Pancreas (tissue), 10 donors: Measurements from ENCODE around the gene SLC7A10. TPM values are rescaled to one million over a fixed set of nuclear protein-coding genes. Genes with fewer than 3 reads are reported as not detected.
A peak's percentile ranks its signal among the peaks of the same experiment; 100 is the strongest.

ENCODE experiments used
- ATAC-seq, 4 donors: fragments of 200-7000 bp; cut with Tn5 transposase; one replicate each; pipeline versions ENCODE4 v1.8.0 to v1.9.1; 2020; ENCODE audit warnings: mild to moderate bottlenecking in 4 of 4, moderate library complexity in 4 of 4
- DNase-seq, 6 donors: peaks; one replicate each; pipeline ENCODE4 v3.0.0-alpha.2; 2020
- FAIRE-seq: peaks from 2 replicates; lab custom pipeline; 2012; peaks lifted over from hg19 to GRCh38; lab: Jason Lieb, UNC
- H3K27ac ChIP-seq, 4 donors: fragments of 200-600 bp; sonication (generic); 1 replicate in 3 of 4; 2 replicates in 1 of 4; pipeline versions ENCODE4 v1.5.0 to v1.8.0; 2020
- H3K27me3 ChIP-seq, 4 donors: fragments of 200-600 bp; one replicate each; pipeline ENCODE4 v1.8.0; 2021
- H3K36me3 ChIP-seq, 3 donors: fragments of 200-600 bp; sonication (generic) in 1 of 3; one replicate each; pipeline versions ENCODE4 v1.5.0 to v1.8.0; 2020 to 2021
- H3K4me1 ChIP-seq, 3 donors: fragments of 200-600 bp; one replicate each; pipeline ENCODE4 v1.8.0; 2021
- H3K4me3 ChIP-seq, 4 donors: fragments of 200-600 bp; sonication (generic) in 2 of 4; one replicate each; pipeline versions ENCODE4 v1.5.0 to v1.8.0; 2020 to 2021
- H3K9me3 ChIP-seq, 4 donors: fragments of 200-600 bp; one replicate each; pipeline ENCODE4 v1.8.0; 2021
- WGBS, 2 donors: extraction: QIAGEN DNeasy Blood & Tissue Kit; methylation state at CpG; one replicate each; pipeline ENCODE4 v1.1.7; 2013; 5-methylcytosine and 5-hydroxymethylcytosine counted together
- intact Hi-C, 3 donors: fragments of 100-400 bp; cut with DNase I; formaldehyde crosslinking; loops; one replicate each; pipeline versions ENCODE4 v1.11.1 to v1.14.2; 2022
- polyA plus RNA-seq, 2 donors: library from polyadenylated mRNA; stranded (reverse); fragments of 200-250 nt; gene quantifications; one replicate each; pipeline ENCODE4 v1.2.3, GENCODE V29; 2013
- total RNA-seq, 6 donors: library from RNA; stranded (reverse); fragmentation: NEBNext Ultra II Directional in 4 of 6; extraction: Animal tissue kit (Norgen Biotek cat#: 25700) in 4 of 6; gene quantifications; one replicate each; pipeline versions ENCODE4 v1.2.1 to v1.2.4, GENCODE V29; 2021 to 2023
- TF ChIP-seq, protein P1 (sequence below), 4 donors: fragments of 200-600 bp; sonication (generic) in 3 of 4; IDR thresholded peaks; one replicate each; pipeline versions ENCODE4 v1.5.0 to v1.8.0; 2021; ENCODE audit warnings: antibody characterized with exemption in 4 of 4
- donor health status: healthy with polysubstance abuse.
- donor health status: DM: no; HTN: no; CAD: no; lungs with moderate emphysema.
- donor health status: DM: no; HTN: no; CAD: no.
- donor health status: control.
- donor health status: control.
- donor health status: Bipolar disorder and iron deficiency.
- donor health status: DM: yes; HTN: yes; CAD: no.
- donor health status: DM: no; HTN: no; CAD: no.
- donor health status: DM: no; HTN: no; CAD: no.
- donor health status: DM: yes; HTN: yes; CAD: no.

SLC7A10 gene
- total and polyA plus RNA-seq, 8 donors = 0.28 to 1.3 (median 0.38) TPM; not detected in 5

DNA sequence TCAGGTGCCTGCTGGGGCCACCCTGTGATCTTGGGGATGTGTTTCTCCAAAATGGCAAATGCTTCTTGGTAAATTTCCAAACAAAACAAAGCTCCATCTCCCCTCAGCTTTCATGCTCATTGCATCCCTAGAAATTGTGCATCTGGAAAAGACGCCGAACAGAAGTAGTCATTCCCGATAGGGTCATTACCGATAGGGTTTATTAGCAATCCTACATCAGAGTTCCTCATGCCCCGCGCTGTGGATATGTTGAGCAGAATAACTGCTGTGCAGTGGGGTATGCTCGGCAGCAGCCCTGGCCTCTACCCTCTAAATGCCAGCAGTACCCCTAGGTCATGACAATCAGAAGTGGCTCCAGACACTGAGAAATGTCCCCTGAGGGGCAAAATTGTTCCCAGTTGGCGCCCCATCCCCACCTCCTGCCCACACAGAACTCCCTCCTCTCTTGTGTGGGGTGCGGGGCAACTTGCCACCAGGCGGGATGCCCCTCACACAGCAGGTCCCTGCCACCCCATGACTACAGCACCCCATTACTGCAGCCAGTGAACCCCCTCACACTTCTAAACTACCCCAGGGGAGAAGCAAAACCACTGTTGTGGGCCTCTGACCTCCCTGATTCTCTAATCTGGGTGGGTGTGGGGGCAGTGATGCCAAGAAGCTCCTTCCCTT, 13.0 kb upstream of the SLC7A10 start:
- TF ChIP-seq, protein P1, sequence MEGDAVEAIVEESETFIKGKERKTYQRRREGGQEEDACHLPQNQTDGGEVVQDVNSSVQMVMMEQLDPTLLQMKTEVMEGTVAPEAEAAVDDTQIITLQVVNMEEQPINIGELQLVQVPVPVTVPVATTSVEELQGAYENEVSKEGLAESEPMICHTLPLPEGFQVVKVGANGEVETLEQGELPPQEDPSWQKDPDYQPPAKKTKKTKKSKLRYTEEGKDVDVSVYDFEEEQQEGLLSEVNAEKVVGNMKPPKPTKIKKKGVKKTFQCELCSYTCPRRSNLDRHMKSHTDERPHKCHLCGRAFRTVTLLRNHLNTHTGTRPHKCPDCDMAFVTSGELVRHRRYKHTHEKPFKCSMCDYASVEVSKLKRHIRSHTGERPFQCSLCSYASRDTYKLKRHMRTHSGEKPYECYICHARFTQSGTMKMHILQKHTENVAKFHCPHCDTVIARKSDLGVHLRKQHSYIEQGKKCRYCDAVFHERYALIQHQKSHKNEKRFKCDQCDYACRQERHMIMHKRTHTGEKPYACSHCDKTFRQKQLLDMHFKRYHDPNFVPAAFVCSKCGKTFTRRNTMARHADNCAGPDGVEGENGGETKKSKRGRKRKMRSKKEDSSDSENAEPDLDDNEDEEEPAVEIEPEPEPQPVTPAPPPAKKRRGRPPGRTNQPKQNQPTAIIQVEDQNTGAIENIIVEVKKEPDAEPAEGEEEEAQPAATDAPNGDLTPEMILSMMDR (IDR thresholded peaks at IDR 0.05) = no peak
- no peak for FAIRE-seq
- Histone ChIP-seq H3K36me3 (no peaks in the 10 kb centered on the region), H3K4me1 (no peaks in the 10 kb centered on the region), H3K27ac (no peak overlapping the region), H3K9me3 (no peaks in the 10 kb centered on the region), H3K27me3 (no peaks in the 10 kb centered on the region), H3K4me3 (no peak overlapping the region)
- ATAC-seq = no peak
- WGBS, 2 donors = 87 to 91% methylated on average over 10 of the region's 10 CpGs
- intact Hi-C loops = loop anchor here in 1 of 3 donors (5.0 kb wide), 1 partner anchor 534 kb away; no protein-coding TSS in a partner anchor
- no peak for DNase-seq

GRCh38 chr19:33236696-33237390, 11.2 kb upstream of the SLC7A10 start:
- TF ChIP-seq, protein P1 (IDR thresholded peaks at IDR 0.05) = no peak
- no peak overlapping the region for H3K27ac ChIP-seq
- H3K4me3 ChIP-seq = no peak overlapping the region
- 81 to 84% methylated on average over 16 of the region's 16 CpGs for WGBS, 2 donors
- intact Hi-C loops = loop anchor here in 1 of 3 donors (5.0 kb wide), 1 partner anchor 535 kb away; no protein-coding TSS in a partner anchor
- no peaks in the 10 kb centered on the region for H3K36me3 ChIP-seq
- no peaks in the 10 kb centered on the region for H3K4me1 ChIP-seq
- peak in 1 of 6 donors; percentile 63 for DNase-seq
- no peaks in the 10 kb centered on the region for H3K27me3 ChIP-seq
- no peak for ATAC-seq
- no peaks in the 10 kb centered on the region for H3K9me3 ChIP-seq
- FAIRE-seq = no peak

DNA sequence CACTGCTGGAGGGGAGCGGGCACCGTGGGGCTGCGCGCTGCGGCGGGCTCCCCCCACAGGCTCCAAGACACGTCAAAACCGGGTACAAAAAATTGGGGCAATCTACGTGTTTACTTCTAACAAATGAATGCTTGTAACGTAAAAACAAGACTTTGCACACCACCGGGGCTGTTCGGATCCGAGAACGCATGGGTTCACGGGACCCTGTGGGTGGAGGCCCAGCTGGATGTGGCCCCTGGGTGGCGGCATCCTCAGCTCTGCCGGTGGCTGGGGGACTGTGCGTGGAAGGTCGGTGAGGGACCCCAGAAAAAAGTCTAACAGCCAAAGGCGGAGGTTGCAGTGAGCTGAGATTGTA, 10.3 kb upstream of the SLC7A10 start:
- 83 to 90% methylated on average over 20 of the region's 20 CpGs for WGBS, 2 donors
- TF ChIP-seq, protein P1 (IDR thresholded peaks at IDR 0.05) = no peak
- Histone ChIP-seq H3K4me1 (no peaks in the 10 kb centered on the region), H3K9me3 (no peaks in the 10 kb centered on the region), H3K4me3 (no peak overlapping the region), H3K27ac (no peak overlapping the region), H3K36me3 (no peaks in the 10 kb centered on the region), H3K27me3 (no peaks in the 10 kb centered on the region)
- FAIRE-seq (no peak), DNase-seq (peak in 1 of 6 donors; percentile 32), ATAC-seq (no peak)
- intact Hi-C loops = loop anchor here in 1 of 3 donors (5.0 kb wide), 1 partner anchor 536 kb away; no protein-coding TSS in a partner anchor

DNA sequence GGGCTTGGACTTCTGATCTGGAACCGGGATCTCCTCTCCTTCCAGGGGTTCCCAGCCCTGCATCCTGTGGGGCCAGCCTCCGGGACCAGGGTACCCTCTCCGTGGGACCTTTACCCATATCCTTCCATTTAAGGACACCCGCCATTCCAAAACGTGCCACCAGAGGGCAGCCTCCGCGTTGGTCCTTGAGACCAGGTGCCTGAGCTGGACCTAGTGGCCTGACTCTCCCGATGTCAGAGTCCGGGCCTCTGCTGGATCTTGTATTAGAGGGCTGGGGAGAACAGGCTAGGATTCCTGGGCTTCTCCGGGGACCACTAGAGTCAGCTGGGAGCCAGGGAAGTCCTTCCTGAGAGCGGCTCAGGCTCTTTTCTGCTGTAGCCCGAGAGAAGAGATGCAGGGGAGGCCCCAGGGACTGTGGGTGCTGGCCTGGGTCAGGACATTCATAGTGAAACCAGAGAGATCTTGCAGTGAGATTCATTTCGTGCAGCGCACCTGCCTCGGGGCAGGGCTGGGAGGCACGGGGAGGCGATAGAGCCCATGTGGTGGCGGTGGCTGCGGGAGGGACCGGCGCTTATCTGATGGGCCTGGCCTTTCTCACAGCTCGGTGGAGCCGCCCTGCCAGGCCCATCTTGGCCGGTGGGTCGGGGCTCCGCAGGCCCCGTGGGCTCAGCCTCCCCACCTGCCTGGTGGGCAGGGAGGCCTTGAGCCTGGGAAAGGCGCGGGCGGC, 9.8 kb upstream of the SLC7A10 start:
- Histone ChIP-seq H3K9me3 (no peaks in the 10 kb centered on the region), H3K27me3 (no peaks in the 10 kb centered on the region), H3K4me3 (no peak overlapping the region), H3K36me3 (no peaks in the 10 kb centered on the region), H3K27ac (no peak overlapping the region), H3K4me1 (no peaks in the 10 kb centered on the region)
- TF ChIP-seq, protein P1 (IDR thresholded peaks at IDR 0.05) = peak; percentile 77 to 92 (median 86)
- FAIRE-seq = no peak
- ATAC-seq = peak; percentile 74 to 94 (median 89)
- WGBS, 2 donors = 52 to 61% methylated on average over 29 to 30 of the region's 30 CpGs
- intact Hi-C loops = loop anchor here in 1 of 3 donors (5.0 kb wide), 1 partner anchor 537 kb away; no protein-coding TSS in a partner anchor
- DNase-seq = peak; percentile 50 to 98 (median 83)
